AG04449 (cell line): Measurements from ENCODE around the gene ENTPD6.
"Not testable (repeated sequence)": the region's sequence is repeated elsewhere in the genome, so short reads cannot be mapped to it uniquely, and the experiment has no call there.

Experiments used
- CTCF ChIA-PET: fragments of 350-600 bp; formaldehyde crosslinking; extraction: SDS; loops from one replicate; lab custom pipeline; 2021; ENCODE audit warnings: antibody characterized with exemption; lab: Yijun Ruan, JAX
- POLR2A ChIA-PET: fragments of 400-600, 350-600 bp; formaldehyde crosslinking; extraction: SDS; loops from one replicate; lab custom pipeline; 2020; ENCODE audit warnings: antibody characterized with exemption, inconsistent platforms; lab: Yijun Ruan, JAX
- DNase-seq: peaks from one replicate; pipeline ENCODE4 v3.0.0-alpha.2; 2010; ENCODE audit warnings: low read depth, low spot score
- H3K4me3 ChIP-seq: 2 replicates; pipeline ENCODE4 v1.5.1; 2011; ENCODE audit warnings: low read depth, mild to moderate bottlenecking, control low read depth, low read length
- CTCF ChIP-seq: IDR thresholded peaks from one replicate; pipeline ENCODE4 v1.5.1; 2011; ENCODE audit warnings: mild to moderate bottlenecking, moderate library complexity, low read length, control low read depth, inconsistent platforms; ENCODE audit not compliant: insufficient read depth; ENCODE audit errors: missing control alignments

The ENTPD6 gene

GRCh38 chr20:25226433-25227316, 31.2 kb downstream of the ENTPD6 start:
- POLR2A ChIA-PET = interaction anchor here (1.7 kb wide), 1 partner anchor 21 kb away, joined by 10 read pairs; the partner anchor contains the start of gene PYGB
- H3K4me3 ChIP-seq = no peak overlapping the region
- no peak for TF ChIP-seq CTCF
- CTCF ChIA-PET = interaction anchor here (1.3 to 2.2 kb wide), 4 partner anchors 18 to 172 kb away, joined by 4 to 13 read pairs (median 8); partner anchors contain the start of gene PYGB
- DNase-seq = no peak

GRCh38 chr20:25227317-25227831, 31.9 kb downstream of the ENTPD6 start:
- CTCF ChIA-PET = interaction anchor here (0.8 to 2.2 kb wide), 6 partner anchors 9 to 172 kb away, joined by 3 to 13 read pairs (median 4); partner anchors contain the start of gene PYGB
- no peak for TF ChIP-seq CTCF
- DNase-seq = no peak
- POLR2A ChIA-PET = interaction anchor here (1.7 kb wide), 1 partner anchor 20 kb away, joined by 10 read pairs; the partner anchor contains the start of gene PYGB
- no peak overlapping the region for H3K4me3 ChIP-seq

DNA sequence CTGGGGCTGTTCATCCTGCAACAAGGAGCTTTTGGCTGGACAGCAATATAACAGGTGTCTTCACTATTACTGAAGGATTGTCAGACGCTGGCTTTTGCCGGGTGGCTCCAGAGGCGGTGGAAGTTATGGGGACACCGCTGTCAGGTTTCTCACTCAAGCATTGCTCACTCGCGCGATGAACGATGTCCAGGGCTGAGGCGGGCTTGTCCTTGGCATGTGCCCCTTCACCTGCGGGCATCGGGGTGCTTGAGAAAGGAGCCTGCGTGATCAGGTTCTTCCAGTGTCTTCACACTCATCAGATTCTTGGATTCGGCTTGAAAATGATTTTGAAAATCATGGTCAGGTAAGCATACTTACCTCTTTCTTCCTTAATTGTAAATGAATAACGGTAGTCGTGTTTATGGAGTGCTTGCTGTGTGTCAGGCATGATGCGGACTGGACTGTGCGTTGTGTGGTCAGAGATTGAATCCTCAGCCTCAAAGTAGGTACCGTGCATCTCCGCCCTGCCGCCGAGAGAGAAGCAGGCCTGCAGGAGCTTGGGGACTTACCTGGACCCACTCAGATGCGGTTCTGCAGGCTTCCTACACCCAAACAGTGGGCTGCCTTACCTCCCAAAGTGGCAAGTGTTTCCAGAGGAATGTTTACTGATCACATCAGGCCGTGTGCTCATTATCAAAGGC, 34.1 kb downstream of the ENTPD6 start:
- POLR2A ChIA-PET = no interaction called here
- CTCF ChIA-PET = interaction anchor here (0.6 to 0.9 kb wide), 2 partner anchors 20 to 168 kb away, joined by 3 read pairs; no protein-coding TSS in a partner anchor
- no peak overlapping the region for H3K4me3 ChIP-seq
- TF ChIP-seq CTCF = no peak
- no peak for DNase-seq

DNA sequence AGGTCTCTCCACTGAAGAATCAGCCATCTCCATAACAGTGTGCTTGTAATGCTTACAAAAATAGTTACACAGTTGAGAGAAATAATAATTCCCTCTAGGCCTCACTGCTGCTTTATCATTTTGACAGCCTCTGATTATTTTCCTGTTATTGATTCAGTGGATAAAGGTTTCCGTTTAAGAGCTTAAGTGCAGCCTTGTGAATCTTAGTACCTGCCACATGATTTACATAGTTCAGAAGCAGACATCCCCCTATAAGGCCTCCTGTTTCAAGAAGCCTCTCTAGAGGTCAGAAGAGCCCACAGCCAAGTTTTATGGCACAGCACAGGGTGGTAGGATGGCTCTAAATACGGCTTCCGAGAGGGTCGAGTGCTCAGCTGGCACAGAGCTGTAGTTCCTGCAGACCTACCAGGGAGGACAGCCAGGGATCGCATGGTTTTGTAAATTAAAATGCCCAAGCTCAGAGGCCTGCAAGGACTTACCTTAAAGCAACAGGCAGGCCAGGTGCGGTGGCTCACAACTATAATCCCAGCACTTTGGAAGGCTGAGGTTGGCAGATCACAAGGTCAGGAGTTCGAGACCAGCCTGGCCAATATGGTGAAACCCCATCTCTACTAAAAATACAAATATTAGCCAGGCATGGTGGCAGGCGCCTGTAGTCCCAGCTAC, 34.8 kb downstream of the ENTPD6 start:
- ChIA-PET CTCF (interaction anchor here (0.9 to 1.2 kb wide), 2 partner anchors 17 to 167 kb away, joined by 3 to 5 read pairs; partner anchors contain the start of gene PYGB), POLR2A (no interaction called here)
- TF ChIP-seq CTCF = no peak
- H3K4me3 ChIP-seq = no peak overlapping the region
- no peak for DNase-seq

DNA sequence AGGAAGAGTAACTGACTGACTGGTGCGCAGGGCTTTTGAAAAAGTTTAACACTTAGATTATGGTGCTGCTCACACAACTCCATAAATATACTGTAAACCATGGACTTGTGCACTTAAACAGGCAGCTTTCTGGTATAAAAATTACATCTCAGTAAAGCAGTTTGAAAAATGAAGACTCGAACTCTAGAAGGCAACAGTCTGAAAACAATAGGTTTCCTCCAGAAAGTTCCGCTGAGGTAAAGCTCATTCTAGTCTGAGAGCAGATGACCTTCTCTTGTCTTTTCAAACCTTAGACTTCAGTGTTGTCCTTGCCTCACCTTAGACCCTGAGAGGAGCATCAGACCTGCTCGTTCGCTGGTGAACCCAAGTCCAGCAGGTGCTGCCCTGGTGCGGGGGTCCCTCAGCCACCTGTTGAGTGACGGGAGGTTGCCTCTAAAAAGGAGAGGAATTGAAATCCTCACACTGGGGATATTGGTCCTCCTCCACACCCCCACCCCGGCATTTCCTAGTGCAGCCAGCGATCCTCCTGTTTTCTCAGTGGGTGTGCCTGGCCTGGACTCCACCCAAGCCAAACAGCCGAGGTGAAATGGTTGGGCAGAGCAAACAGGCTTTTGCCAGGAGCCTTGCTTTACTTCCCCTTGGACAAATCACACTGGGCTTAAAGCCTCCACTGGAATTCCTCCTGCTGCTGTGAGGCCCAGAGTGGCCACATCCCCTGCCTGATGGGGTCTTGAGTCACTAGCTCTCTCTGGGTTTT, 37.7 kb downstream of the ENTPD6 start:
- no peak for DNase-seq
- TF ChIP-seq CTCF = no peak
- POLR2A ChIA-PET = interaction anchor here (0.6 to 1.7 kb wide), 2 partner anchors 14 to 23 kb away, joined by 3 to 6 read pairs; partner anchors contain the start of gene PYGB
- H3K4me3 ChIP-seq = no peak overlapping the region
- CTCF ChIA-PET = interaction anchor here (1.2 to 1.6 kb wide), 3 partner anchors 9 to 62 kb away, joined by 4 to 6 read pairs (median 4); no protein-coding TSS in a partner anchor

GRCh38 chr20:25234009-25234849, 38.7 kb downstream of the ENTPD6 start:
- H3K4me3 ChIP-seq, DNase-seq, POLR2A ChIA-PET: not testable (repeated sequence)
- CTCF ChIA-PET = interaction anchor here (1.2 kb wide), 1 partner anchor 61 kb away, joined by 4 read pairs; no protein-coding TSS in a partner anchor
